Cardiac septum (tissue), 1 donor: Measurements from ENCODE around the gene IGFL1. TPM values are rescaled to one million over a fixed set of nuclear protein-coding genes. Genes with fewer than 3 reads are reported as not detected.
"Not testable (repeated sequence)": the region's sequence is repeated elsewhere in the genome, so short reads cannot be mapped to it uniquely, and the experiment has no call there.

ENCODE experiments used
- DNase-seq: peaks from one replicate; pipeline ENCODE4 v3.0.0-alpha.2; 2020; ENCODE audit warnings: low spot score
- intact Hi-C: fragments of 100-400 bp; cut with DNase I; formaldehyde crosslinking; loops from one replicate; pipeline ENCODE4 v1.14.0; 2022
- total RNA-seq: library from RNA; stranded (reverse); fragmentation: NEBNext Ultra II Directional; extraction: Animal tissue kit (Norgen Biotek cat#: 25700); gene quantifications from one replicate; pipeline ENCODE4 v1.2.1, GENCODE V29; 2021
- donor health status: DM: no; HTN: no; CAD: no.

The IGFL1 gene
- total RNA-seq, 1 donor from 2014 or later, result not detected

DNA sequence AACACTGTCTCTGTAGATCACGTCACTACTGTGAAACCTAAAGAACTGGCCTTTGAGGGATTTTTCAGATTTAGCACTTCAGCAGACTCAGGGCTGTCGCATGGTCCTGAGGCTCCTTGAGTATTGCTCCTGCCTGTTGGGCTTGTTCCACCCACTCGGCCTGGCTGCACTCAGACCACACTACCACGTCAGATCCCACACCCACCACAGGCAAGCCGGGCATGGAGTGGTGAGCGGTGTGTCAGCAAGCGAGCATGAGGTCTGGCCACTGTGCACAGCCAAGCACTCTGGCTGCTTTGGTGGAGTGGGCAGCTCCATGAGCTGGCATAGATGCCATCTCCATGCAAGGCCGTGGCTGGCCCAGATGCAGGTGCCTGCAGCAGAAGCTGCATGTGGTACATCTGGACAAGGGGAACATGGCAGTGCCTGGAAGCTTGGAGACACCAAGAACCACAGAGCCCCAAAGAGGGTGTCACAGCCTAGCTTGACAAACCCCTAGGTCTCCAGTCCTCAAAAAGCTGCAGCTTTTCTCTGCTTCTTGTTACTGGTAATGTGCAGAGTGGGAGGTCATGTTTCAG, 9.4 kb upstream of the IGFL1 start:
- no peak for DNase-seq
- intact Hi-C loops, result no loop called here

DNA sequence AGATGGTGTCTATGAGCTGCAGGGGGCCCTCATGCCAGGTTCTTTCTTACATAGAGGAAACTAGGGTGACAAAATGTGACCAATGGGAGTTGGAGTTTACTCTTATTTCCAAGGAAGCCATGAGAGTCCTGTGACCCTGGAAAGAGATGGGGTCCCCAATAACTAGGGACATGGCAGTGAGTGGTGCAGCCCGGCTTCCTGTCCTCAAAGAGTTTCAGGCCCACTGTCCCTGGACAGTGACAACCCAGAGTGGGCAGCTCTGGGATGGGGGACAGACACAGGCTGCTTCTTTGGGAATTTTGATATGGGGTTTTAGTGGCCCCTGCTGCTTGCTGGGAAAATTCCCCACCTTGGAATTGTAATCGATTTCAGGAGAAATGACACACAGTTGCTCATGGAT, 8.4 kb upstream of the IGFL1 start:
- DNase-seq, result no peak
- intact Hi-C loops, result no loop called here

DNA sequence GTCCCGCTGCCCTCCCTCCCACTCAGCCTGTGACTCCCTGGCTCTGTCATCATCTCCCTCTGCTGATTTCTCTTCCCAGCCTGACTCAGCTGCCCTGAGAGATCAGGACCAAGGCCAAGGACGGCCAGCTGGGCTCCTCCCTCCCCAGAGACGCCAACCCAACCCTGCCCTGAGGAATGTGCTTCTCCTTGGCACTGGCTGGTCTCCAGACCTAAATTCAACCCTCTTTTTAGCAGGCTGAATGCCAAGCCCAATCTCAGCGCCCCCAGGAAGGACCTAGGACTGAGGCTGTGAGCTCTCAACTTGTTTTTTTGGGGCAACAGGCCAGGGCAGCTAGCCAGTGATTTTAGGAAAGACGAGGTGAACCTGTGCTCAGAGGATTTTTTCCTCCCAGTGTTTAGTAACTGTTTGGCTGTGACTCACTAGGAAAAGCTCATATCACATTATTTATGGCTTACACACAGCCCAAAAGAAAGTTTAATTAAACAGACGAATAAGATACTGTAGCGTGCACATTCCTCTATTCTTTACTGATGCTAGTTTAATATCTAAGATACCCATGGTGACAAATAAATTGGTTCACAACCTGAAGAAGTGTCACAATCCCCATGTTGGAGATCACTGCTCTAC, 7.4 kb upstream of the IGFL1 start:
- intact Hi-C loops, result no loop called here
- no peak for DNase-seq

DNA sequence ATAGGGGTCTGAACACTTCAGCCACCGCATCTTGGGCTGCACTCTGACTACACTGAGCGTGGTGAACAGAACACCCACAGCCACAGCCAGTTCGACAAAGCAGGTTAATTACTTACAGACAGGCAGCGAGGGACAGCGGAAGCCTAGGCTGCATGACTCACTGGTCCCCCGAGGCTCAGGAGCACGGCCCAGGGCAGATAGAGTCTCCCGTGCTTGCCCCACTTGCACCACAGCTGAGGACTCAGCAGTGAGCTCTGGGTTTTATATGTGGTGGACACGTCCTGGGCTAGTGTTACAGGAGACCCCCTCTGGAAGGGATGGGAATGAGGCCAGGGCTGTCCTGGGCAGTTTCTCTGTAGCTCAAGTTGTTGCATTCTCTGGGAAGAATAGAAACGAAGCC, 5.8 kb upstream of the IGFL1 start:
- DNase-seq, intact Hi-C loops: not testable (repeated sequence)

DNA sequence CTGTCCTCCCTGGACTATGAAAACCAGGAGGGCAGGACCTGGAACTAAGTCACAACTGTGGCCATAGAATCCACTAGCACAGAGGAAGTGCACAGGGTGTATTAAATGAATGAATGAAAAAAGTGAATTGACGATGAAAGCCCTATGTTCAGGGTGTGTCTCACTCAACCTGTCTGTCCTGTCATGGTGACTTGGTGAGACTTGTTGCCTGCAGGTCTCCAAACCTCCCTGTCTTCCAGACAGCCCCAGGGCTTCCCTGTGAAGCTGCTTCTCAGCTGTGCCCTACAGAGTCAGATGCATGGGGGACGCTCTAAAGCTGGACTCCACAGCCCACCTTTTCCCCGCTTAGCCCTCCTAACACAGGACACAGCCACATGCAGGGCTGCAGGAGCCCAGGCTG, 4.8 kb upstream of the IGFL1 start:
- intact Hi-C loops, result no loop called here

DNA sequence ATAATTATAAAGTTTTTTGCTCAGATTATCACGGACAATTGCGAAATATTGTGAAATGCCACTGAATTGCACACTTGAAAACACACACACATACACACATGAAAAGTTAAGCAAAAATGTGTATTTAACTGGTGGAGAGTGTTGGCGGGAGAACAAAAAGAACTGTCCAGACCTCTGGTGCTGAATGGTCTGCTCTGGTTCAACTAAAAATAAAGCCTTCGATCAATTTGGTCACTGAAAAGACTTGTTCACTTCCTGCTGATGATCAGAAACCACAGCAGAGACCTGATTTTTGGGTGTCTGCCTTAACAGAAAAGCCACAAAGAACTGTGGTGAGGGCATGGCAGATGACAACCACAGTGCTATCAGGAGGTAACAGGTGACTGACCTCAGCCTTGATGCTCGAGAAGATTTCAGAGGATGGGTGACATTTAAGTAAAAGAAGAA, 4.0 kb upstream of the IGFL1 start:
- intact Hi-C loops, result no loop called here
- DNase-seq, result no peak

More for the DNA sequence above, 4.8 kb upstream of the IGFL1 start:
- DNase-seq, result no peak

DNA sequence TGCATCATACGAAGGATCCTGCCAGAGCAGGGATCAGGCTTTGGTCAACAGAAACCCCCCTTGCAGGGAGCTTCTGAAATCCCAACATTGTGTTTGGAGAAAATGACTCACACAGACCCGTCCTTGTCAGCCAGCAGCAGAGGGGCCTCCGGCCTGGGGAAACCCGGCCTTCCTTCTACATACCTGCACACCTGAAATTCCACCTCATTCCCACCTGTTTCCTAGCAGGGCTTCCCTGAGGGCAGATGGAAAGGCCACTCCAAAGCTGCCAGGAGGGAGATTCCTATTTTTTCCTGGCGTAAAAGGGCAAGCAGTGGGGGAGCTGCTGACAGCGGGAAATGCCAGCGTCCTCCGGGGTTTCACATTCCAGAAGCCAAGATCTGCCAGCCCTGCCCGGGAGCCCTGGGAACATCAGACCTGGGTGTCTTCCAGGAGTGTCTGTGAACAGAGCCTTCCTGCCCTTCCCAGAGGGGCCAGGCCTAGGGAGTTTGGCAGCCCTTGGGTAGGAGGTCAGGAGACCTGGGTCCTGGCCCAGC, 3.0 kb upstream of the IGFL1 start:
- intact Hi-C loops, result no loop called here

DNA sequence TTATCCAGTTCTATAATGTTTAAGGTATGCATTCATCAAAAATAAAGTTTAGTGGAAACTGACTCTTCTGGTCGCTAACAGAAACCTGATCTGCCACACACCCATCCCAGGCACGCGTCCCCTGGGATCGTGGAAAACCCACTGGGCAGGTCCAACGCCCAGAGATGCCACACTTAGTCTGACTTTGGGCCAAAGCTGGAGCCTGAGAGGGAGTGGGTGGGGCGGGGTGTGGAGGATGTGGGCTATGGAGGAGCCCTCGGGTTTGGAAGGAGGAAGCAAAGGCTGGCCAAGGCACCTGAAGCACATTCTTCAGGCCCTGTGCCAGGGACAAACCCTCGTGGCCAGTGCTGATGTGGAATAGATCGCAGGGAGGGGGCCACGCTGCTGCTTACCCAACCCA, 2.5 kb downstream of the IGFL1 start:
- no peak for DNase-seq
- intact Hi-C loops, result no loop called here

More for the DNA sequence above, 3.0 kb upstream of the IGFL1 start:
- no peak for DNase-seq

DNA sequence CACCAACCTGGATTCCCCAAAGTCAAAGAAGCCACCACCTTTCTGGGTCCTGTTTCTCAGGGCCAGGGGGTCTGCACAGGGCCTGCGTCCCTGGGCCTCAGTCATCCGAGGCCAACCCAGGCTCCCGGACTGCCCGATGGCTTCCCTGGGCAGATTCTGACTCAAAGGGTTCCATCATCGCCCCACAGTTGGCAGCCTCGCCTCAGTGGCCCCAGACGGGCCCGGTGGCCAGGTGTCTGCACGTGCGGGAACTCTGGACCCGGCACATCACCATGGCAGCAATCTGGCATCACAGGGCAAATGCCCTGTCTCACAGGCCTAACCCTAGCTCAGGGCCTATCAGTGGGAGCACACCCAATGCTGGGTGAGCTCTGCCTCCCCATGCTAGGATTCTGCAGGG, 2.9 kb downstream of the IGFL1 start:
- no peak for DNase-seq
- intact Hi-C loops, result no loop called here

DNA sequence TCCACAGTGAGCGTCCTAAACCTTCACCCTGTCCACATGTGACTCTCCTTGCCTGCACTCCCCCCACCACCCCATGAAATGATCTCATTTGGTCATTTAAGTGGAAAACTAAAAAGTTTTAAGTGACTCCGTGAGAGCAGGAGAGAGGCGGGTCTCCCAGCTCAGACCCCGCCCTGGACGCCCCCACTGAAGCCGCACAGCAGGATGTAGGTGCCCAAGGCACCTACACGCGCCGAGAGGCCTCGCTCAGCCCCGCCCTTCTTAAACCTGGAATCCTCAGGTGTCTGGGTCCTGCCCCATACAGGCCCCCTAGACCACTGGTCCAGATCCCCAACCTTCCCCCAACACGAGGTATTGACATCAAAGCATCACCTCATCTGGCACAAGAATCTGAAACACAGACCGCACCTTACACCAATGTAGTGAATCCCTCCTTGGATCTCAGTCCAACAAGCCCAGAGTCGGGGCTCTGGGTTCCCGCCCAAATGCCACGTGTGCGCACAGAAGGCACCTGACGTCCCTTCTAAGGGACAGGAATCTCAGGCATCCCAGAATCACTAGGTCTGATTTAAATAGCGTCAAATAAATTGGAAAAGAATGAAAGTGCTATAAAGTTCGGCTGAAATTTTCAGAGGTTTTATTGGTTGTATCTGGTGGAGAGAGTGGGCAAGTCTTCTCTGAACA, 3.5 kb downstream of the IGFL1 start:
- DNase-seq, result no peak
- intact Hi-C loops, result no loop called here

DNA sequence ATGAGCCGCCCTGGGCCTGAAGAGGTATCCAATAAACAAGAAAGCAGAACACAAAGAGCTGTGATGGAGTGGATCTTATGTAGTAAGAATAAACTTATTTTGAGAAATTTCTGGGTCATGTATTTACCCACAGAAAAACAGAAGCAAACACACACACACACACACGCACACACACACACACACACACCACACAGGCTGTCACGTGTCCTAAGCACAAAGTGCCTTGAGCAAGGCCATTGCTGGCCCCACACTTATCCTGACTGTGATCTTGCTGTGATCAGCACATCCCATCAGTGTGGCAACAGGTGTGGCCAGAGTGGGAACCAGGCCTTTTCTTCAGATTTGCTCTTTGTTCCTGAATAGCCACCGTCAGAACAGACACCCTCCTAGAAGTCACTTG, 4.3 kb downstream of the IGFL1 start:
- intact Hi-C loops, DNase-seq: not testable (repeated sequence)

DNA sequence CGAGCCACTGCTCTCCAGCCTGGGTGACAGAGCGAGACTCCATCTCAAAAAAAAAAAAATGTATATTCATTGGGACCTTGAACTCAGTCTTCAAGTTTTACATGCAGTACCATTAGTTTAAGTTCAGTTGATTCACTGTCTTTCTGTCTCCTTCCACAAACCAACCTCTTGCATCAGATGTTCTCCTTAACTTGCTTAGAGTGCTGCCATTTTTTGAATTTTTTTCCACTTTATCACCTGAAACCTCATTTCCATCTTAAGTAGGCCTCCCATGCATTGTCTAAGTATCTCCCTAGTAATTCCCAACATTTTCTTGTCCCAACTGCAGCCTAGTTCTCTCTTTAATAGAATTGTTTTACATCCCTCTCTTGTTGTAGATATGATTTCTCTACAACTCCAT, 8.6 kb downstream of the IGFL1 start:
- intact Hi-C loops, DNase-seq: not testable (repeated sequence)

DNA sequence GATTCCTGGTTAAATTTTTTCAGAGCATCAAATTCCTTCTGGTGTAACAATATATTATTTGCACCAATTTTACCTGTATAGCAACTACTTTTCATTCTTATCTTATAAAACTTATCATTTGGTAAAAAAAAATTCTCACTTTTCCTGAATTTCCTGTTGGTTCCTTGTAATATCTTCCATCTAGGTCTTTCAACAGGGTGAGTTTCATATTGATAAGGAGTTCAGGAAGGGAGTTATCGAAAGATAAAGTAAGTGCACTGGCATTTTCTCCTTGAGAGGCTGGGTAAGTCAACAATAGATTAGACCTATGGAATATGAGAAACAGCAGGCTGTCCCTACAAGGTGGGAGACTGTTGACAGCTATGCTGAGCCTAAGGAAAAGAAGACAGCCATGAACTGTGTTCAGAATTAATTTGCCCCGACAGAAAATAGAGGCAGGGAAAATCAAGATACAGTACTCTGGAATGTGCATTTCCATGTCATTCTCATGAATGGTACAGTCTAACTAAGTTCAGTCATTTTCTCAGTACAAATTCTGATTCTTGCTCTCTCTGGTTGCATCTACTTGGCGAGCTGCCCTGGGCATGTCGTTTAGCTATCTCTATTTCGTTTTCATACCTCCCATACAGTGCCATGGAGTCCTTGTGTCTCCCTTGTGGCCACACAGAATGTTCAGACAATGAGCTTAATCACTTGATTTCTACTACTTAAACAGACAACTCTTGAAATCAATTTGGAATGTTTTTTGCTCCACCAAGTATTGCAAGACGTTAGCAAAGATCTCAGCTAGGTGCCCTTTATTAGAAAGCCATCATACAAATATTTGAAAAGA, 9.9 kb downstream of the IGFL1 start:
- DNase-seq, result no peak
- intact Hi-C loops, result no loop called here

DNA sequence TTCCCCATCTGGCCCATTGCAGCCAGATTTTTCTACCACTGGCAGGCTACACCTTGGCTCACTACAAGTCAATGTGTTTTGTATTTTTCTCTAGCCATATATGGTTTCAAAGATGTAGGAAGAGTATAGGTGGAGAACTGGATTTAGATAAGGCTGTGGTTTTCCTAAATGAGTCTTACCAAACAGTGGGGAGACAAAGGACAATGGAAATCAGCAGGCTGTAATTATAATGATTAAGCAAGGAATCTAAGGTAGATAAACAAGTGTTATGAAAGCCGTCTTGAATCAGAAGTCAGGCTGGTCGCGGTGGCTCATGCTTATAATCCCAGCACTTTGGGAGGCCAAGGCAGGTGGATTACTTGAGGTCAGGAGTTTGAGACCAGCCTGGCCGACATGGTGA, 11.2 kb downstream of the IGFL1 start:
- intact Hi-C loops, result no loop called here
- no peak for DNase-seq

DNA sequence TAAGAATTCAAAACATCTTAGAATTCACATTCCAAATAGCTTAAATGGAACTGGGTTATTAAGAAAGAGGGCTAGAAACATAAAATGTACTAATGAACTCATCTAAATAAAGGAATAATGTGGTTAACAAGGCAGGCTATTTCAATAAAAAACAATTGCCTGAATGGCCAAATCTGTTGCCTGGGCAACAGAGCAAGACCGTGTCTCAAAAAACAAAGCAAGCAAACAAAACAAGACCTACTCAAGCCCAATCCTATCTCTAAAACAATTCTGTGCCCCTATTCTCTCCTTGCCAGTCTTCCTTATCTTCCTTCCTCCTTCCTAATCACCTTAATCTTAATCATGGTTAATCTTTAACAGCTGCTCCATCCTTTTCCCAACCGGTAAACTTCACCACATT, 12.1 kb downstream of the IGFL1 start:
- intact Hi-C loops, result no loop called here
- no peak for DNase-seq

DNA sequence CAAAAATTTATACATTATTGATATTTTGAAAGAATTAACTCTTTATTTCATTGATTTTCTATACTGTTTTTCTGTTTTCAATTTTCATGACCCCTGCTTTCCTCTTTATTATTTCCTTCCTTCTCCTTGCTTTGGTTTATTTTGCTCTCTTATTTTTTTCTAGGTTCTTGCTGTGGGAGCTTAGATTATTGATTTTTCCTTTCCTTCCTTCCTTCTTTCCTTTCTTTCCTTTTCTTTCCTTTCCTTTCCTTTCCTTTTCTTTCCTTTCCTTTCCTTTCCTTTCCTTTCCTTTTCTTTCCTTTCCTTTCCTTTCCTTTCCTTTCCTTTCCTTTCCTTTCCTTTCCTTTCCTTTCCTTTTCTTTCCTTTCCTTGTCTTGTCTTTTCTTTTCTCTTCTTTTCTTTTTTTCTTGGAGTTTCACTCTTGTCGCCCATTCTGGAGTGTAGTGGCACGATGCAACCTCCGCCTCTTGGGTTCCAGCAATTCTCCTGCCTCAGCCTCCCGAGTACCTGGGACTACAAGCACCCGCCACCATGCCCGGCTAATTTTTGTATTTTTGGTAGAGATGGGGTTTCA, 13.6 kb downstream of the IGFL1 start:
- intact Hi-C loops, DNase-seq: not testable (repeated sequence)

DNA sequence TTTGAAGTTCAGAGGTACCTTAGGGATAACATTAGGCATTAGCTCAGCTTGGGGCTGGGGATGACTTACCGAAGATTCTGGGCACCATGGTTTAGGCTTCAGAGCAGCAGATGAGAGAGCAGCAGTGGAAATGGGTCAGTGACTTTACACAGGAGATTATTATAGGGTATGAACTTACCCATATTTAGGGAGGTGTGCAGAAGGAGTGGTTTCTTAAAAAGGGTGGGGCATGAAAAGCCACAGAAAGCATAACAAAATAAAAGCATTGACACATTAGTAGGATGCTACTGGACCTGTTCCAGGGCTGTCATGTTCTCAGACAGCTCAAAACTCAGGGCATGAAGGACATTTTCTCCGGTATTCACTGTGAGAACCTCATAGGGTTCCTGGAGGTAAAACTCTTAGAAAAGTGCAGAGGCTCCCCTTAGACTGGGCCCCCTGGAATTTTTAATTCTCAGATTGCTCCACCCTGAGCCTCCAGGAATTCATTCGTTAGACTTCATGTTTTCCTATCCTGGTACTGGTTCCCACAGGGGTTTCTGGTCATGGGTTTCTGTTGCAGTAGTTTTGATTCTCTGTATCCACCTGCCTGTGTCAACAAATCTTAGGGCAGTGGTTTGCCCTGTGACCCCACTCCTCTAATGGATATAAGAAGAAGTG, 20.7 kb downstream of the IGFL1 start:
- intact Hi-C loops, result no loop called here
- no peak for DNase-seq

DNA sequence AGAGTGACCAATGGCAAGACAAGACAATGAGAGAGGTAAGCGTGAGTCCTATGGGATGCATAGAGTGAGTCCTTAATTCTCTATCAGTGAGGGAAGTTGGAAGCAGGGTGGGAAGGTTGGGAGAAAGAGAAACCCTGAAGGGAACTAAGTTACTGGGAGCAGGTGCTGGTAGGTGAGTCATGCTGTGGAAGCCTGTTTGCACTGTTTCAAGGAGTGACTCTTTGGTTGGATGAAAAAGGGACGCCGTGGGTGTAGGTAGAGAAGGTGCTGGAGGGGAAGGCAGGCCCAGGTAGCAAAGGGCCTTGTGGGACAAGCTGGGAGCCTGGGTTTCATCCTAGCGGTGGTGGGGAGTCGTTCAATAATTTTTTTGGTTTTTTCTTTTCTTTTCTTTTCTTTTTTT, 21.9 kb downstream of the IGFL1 start:
- DNase-seq, result no peak
- intact Hi-C loops, result no loop called here

DNA sequence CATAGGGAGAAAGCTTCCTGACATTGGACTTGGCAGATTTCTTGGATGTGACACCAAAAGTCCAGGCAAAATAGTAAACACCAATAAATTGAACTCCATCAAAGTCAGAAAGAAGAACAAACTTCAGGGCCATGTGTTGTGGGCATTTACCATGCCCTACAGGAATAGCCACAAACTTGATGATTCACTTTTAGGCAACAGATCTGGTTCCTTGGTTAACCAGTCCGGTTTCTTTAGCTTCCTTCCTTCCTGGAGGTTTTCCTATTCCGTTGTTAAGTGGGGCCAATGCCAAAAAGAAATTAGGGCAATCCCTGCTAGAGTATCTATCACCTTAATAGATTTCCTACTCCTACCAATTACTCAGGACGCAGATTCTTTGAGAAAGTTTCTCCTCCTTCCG, 25.2 kb downstream of the IGFL1 start:
- DNase-seq, result no peak
- intact Hi-C loops, result no loop called here
